Smooth muscle cell (in vitro differentiated cells): ENCODE results near the gene SLC35E1. TPM values are rescaled to one million over a fixed set of nuclear protein-coding genes. Genes with fewer than 3 reads are reported as not detected.

Experiments used
- DNase-seq: peaks from one replicate; lab custom pipeline; 2025; ENCODE audit not compliant: unreplicated experiment; lab: John Stamatoyannopoulos, UW
- H2AFZ ChIP-seq: fragments of 200-600 bp; sonication (generic); 2 replicates; pipeline ENCODE4 v1.6.0; 2016; ENCODE audit warnings: antibody characterized with exemption, low read depth, mild to moderate bottlenecking
- H3F3A ChIP-seq: fragments of 200-600 bp; sonication (generic); 2 replicates; pipeline ENCODE4 v1.6.0; 2017; ENCODE audit warnings: antibody characterized with exemption, low read depth
- H3K27ac ChIP-seq: fragments of 200-600 bp; sonication (generic); 2 replicates; pipeline ENCODE4 v1.5.1; 2016; ENCODE audit warnings: low read depth, mild to moderate bottlenecking
- H3K27me3 ChIP-seq: fragments of 200-600 bp; sonication (generic); 2 replicates; pipeline ENCODE4 v1.6.1; 2016; ENCODE audit warnings: low read depth, mild to moderate bottlenecking
- H3K36me3 ChIP-seq: fragments of 200-600 bp; sonication (generic); 2 replicates; pipeline ENCODE4 v1.5.1; 2016; ENCODE audit warnings: low read depth
- H3K4me1 ChIP-seq: fragments of 200-600 bp; sonication (generic); 2 replicates; pipeline ENCODE4 v1.5.1; 2016; ENCODE audit warnings: low read depth
- H3K4me2 ChIP-seq: fragments of 200-600 bp; sonication (generic); 2 replicates; pipeline ENCODE4 v1.6.0; 2016; ENCODE audit warnings: mild to moderate bottlenecking
- H3K4me3 ChIP-seq: fragments of 200-600 bp; sonication (generic); 2 replicates; pipeline ENCODE4 v1.5.1; 2016; ENCODE audit warnings: mild to moderate bottlenecking
- H3K79me2 ChIP-seq: fragments of 200-600 bp; sonication (generic); 2 replicates; pipeline ENCODE4 v1.6.0; 2016; ENCODE audit warnings: low read depth, mild to moderate bottlenecking
- H3K9ac ChIP-seq: fragments of 200-600 bp; sonication (generic); 2 replicates; pipeline ENCODE4 v1.6.0; 2016; ENCODE audit warnings: low read depth
- H3K9me3 ChIP-seq: fragments of 200-600 bp; sonication (generic); replicated peaks from 2 replicates; pipeline ENCODE4 v1.5.1; 2016; ENCODE audit warnings: low read depth
- H4K20me1 ChIP-seq: fragments of 200-600 bp; sonication (generic); 2 replicates; pipeline ENCODE4 v1.6.0; 2016; ENCODE audit warnings: low read depth
- CTCF ChIP-seq: fragments of 200-600 bp; sonication (generic); IDR thresholded peaks from 2 replicates; pipeline ENCODE4 v1.5.1; 2017; ENCODE audit warnings: borderline replicate concordance, mild to moderate bottlenecking, antibody characterized with exemption; ENCODE audit not compliant: insufficient read depth, poor library complexity, severe bottlenecking
- WGBS: methylation state at CpG from one replicate; pipeline ENCODE4 v1.1.7; 2016; ENCODE audit warnings: low lambda C conversion rate; 5-methylcytosine and 5-hydroxymethylcytosine counted together
- polyA plus RNA-seq: library from polyadenylated mRNA; unstranded; fragments of >200 nt; fragmentation: Nextera tagmentation; extraction: Ambion mirVana; gene quantifications from 2 replicates; pipeline ENCODE4 v1.2.1, GENCODE V29; 2016
- total RNA-seq: library from RNA; depleted of rRNA; stranded (reverse); fragments of >200 nt; gene quantifications from 2 replicates; pipeline ENCODE4 v1.2.3, GENCODE V29; 2014

The SLC35E1 gene
- total and polyA plus RNA-seq, 2 experiments from 2014 or later: 35.3 to 37.3 TPM

DNA sequence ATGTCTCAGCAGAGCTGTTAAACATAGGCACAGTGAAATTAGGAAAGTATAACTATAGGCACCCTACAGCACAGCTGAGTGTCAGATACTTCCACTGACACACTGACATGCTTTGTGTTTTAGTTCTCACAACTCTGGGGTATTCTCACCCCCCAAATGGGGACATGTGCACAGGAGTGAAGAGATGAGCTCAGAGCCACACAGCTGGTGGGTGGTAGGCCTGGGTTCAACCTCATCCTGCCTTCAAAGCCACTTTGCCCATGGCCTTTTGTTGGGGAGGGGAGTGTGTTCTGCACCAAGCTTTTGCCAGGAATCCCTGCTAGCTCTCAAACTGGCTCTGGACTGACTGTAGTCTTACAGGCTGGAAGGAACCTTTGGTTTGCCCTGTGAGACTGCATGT, 1.7 kb upstream of the SLC35E1 start:
- peaks cover 13% of the 10 kb centered on the region for H3K4me1 ChIP-seq
- peak overlapping the region; percentile 93 for H3K4me2 ChIP-seq
- no peak for TF ChIP-seq CTCF
- DNase-seq: no peak
- peaks cover 3% of the 10 kb centered on the region for H3F3A ChIP-seq
- H3K27me3 ChIP-seq: no peaks in the 10 kb centered on the region
- H3K4me3 ChIP-seq: peak overlapping the region; percentile 89
- H3K27ac ChIP-seq: no peak overlapping the region
- no peak overlapping the region for H2AFZ ChIP-seq
- peaks cover 59% of the 10 kb centered on the region for H4K20me1 ChIP-seq
- peaks cover 87% of the 10 kb centered on the region for H3K79me2 ChIP-seq
- no peaks in the 10 kb centered on the region for H3K36me3 ChIP-seq
- no peaks in the 10 kb centered on the region for H3K9me3 ChIP-seq
- no peak overlapping the region for H3K9ac ChIP-seq

- WGBS: 71% methylated on average over 13 of the region's 13 CpGs
- peak overlapping the region; percentile 88 for H3K9ac ChIP-seq
- H3K27me3 ChIP-seq: no peaks in the 10 kb centered on the region
- H3F3A ChIP-seq: peaks cover 3% of the 10 kb centered on the region
- H3K79me2 ChIP-seq: peaks cover 85% of the 10 kb centered on the region
- no peak overlapping the region for H2AFZ ChIP-seq
- no peak for TF ChIP-seq CTCF
- H3K27ac ChIP-seq: peak overlapping the region; percentile 84
- H3K36me3 ChIP-seq: no peaks in the 10 kb centered on the region
- peak overlapping the region; percentile 89 for H3K4me3 ChIP-seq
- H3K4me1 ChIP-seq: peaks cover 13% of the 10 kb centered on the region
- peaks cover 53% of the 10 kb centered on the region for H4K20me1 ChIP-seq
- no peaks in the 10 kb centered on the region for H3K9me3 ChIP-seq
- no peak for DNase-seq
- peak overlapping the region; percentile 93 for H3K4me2 ChIP-seq
Measured at GRCh38 chr19:16573296-16573695, 1.1 kb upstream of the SLC35E1 start.

GRCh38 chr19:16571822-16572331, 338 bp downstream of the SLC35E1 start:
- 2% methylated on average over 57 of the region's 75 CpGs for WGBS

More at GRCh38 chr19:16571822-16572331, 338 bp downstream of the SLC35E1 start:
- H3K27me3 ChIP-seq: no peaks in the 10 kb centered on the region
- DNase-seq: no peak
- H3K27ac ChIP-seq: peak overlapping the region; percentile 79
- H3K9me3 ChIP-seq: no peaks in the 10 kb centered on the region
- H2AFZ ChIP-seq: peak overlapping the region; percentile 46
- peaks cover 1% of the 10 kb centered on the region for H3K36me3 ChIP-seq
- no peak for TF ChIP-seq CTCF
- peak overlapping the region; percentile 86 for H3K4me3 ChIP-seq
- peaks cover 77% of the 10 kb centered on the region for H3K79me2 ChIP-seq
- H3K9ac ChIP-seq: peak overlapping the region; percentile 89
- H4K20me1 ChIP-seq: peaks cover 39% of the 10 kb centered on the region
- H3K4me1 ChIP-seq: peaks cover 13% of the 10 kb centered on the region
- H3K4me2 ChIP-seq: peak overlapping the region; percentile 99
- peaks cover 3% of the 10 kb centered on the region for H3F3A ChIP-seq
